Endometrial microvascular endothelial cells (primary cell): ENCODE measurements around the gene HK1. TPM values are rescaled to one million over a fixed set of nuclear protein-coding genes. Genes with fewer than 3 reads are reported as not detected.
"Not testable (repeated sequence)": the region's sequence is repeated elsewhere in the genome, so short reads cannot be mapped to it uniquely, and the experiment has no call there.

Source experiments
- in situ Hi-C: cut with HindIII; loops from 2 replicates; pipeline ENCODE4 v1.10.0; 2017; ENCODE audit warnings: low sequenced_read_pairs, low pct_unique_long_range_greater_than_20kb; ENCODE audit errors: inconsistent ontology term
- total RNA-seq: library from RNA; depleted of rRNA; stranded (reverse); fragments of >200 nt; gene quantifications from one replicate; pipeline ENCODE4 v1.2.3, GENCODE V29; 2015; ENCODE audit errors: inconsistent ontology term

The HK1 gene
- total RNA-seq, 1 donor from 2014 or later = 128 TPM

DNA sequence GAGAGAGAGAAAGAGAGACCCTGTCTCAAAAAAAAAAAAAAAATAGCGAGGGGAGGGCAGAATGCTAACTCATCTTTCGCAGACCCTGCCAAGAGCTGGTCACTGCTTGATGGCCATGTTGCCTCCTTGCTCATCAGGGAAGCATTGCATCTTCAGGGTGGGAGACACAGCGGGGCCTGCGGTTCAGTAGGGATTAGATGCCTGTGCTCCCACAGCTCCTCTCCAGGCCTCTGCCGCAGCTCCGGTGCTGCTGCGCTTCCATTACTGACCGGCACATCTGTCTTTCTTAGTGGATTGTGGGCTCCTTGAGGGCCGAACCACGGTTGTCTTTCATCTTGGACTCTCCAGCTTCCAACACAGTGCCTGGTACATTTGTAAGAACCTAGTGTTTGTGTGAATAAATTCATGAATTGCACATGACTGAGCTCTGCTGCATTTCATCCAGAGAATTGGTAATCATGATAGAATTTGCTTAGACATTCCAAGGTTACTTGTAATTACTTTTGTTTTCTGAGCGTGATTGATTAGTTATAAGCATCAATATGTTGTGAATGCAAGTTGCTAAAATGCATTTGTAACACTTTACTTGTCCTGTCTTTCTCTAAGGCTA, 16.8 kb downstream of the HK1 start:
- in situ Hi-C loops = no loop called here

DNA sequence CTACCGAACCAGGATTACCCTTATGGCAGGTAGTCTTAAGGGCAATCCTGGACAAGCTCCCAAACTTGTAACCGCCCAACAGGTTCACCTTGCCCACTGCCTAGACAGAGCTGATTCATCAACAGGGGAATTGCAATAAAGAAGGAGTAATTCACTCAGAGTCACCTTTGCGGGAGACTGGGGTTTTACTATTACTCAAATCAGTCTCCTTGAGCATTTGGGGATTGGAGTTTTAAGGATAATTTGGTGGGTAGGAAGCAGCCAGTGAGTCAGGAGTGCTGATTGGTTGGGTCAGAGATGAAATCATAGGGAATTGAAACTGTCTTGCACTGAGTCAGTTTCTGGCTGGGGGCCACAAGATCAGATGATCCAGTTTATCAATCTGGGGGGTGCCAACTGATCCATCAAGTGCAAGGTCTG, 25.3 kb downstream of the HK1 start:
- in situ Hi-C loops = no loop called here

DNA sequence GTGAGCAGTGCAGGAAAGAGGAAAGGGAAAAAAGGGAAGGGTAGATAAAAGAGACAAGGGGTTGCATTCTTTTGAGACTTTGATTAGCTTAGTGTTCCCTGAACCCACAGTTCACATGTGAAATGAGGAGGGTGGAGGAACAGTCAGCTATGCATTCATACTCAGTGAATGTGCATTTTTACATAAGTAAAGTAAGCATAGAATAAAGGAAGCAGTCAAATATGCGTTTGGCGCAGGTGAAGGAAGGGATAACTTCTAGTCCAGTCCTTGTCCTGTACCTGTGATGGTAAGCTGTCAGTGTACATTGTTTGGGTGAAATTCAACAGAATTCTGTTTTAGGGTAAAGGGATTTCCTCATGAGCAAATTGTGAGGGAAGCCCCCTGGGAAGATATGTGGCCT, 28.1 kb downstream of the HK1 start:
- in situ Hi-C loops = no loop called here

DNA sequence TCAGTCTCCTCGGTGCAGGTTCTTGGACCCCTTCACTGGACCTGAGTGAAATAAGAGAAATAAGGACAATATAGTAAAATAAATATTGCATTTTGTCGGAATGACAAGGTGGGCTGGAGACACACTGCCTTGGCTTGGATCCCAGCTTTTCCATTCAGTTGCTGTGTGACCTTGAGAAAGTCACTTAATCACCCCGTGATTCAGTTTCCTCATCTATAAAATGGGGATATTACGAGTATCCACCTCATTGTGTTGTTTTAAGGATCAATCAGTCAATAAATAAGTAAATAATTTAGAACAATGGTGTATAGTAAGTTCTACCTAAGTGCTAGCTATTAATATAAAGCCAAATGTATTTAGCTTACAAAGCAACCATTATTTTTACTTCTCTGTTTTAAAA, 29.1 kb downstream of the HK1 start:
- in situ Hi-C loops = no loop called here

DNA sequence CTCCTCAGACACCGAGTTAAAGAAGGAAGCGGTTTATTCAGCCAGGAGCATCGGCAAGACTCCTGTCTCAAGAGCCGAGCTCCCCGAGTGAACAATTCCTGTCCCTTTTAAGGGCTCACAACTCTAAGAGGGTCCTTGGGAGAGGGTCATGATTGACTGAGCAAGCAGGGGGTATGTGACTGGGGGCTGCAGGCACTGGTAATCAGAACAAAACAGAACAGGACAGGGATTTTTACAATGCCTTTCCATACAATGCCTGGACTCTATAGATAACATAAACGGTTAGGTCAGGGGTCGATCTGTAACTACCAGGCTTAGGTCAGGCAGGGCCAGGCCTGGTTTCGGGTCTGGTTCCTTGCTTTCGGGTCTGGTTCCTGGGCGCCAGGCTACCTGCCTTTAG, 30.0 kb downstream of the HK1 start:
- in situ Hi-C loops = not testable (repeated sequence)

DNA sequence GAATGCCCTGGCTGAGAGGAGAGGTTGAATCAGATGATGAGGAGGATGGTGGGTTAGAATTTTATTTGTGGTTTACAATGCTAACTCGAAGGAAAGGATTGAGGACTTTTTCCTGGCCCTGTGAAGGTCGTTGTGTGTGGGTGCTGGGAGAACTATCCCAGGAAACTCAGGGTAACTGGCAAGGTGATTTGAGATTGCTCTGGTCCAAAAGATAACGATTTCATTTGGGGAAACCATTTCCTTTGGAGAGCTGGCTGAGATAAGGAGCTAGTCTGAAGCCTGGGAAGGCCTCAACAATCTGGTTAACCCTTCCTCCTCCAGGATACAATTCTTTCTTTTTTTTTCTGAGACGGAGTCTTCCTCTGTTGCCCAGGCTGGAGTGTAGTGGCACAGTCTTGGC, 33.0 kb downstream of the HK1 start:
- in situ Hi-C loops = no loop called here

DNA sequence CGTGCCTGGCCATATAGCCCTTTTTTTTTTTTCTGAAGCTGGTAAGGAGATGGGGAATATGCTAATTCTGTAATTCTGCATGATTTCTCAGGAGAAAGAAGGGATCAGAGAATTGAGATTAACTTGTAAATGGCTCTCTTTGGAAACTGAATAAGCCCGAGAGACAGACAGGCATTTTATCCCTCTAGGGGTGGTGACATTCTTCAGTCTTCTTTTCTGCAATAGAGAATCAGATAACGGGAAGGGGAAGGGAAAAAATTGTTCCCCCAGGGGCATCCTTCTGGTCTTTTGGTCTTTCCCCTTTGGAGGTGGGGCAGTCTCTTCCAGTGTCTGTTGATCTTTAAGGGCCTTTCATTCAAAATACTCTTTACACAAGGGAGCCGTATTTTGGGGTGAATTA, 34.2 kb downstream of the HK1 start:
- in situ Hi-C loops = no loop called here

DNA sequence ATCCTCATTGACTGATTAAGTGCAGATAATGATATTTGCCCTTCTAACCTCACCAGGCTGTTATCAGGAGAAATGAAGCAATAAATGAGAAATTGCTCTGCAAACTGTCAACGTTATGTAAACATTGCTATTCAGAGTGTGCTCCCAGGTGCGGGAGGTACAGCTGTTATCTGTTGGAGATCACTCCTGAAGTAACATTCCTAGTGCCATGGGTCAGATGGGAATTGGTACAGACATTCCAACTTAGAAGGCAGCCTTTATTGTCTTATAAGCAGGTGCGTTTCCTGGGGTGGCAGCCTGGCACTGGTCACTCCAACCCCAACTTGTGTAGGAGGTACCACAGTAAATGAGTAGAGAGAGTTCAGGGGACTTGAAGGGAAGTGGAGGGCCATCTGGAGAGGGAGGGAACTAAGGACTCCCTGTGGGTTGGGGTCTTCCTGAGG, 36.8 kb downstream of the HK1 start:
- in situ Hi-C loops = no loop called here

DNA sequence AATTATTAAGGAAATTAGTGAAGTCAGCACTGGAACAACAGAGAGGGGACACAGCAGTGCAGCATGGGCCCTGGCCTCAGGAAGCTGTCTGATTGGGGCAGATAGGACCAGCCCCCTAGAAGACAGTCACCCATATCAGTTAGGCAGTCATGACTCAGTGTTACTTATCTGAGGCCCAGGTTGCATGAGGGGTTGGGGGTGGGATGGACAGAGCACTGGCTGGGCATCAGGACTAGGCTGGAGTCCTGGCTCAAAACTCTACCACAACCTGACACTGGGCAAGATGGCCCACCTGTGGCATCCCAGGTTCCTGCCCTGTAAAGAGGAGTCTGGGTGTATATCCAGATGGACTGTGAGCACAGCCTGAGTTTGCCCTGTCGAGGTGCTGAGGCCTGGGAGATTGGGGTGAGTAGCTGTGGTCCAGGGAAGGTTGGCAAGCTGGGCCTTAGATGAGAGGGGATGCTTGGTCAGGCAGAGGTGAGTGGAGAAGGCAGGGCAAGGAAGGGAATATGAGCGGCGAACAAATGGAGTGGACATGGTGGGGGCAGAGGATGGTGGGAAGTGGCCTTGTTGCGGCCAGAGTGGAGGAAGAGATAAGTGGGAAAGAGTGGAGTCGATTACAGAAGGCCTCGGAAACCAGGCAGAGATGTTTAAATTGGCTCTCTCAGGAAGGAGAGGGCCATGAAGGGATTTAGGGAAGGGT, 37.5 kb downstream of the HK1 start:
- in situ Hi-C loops = no loop called here

DNA sequence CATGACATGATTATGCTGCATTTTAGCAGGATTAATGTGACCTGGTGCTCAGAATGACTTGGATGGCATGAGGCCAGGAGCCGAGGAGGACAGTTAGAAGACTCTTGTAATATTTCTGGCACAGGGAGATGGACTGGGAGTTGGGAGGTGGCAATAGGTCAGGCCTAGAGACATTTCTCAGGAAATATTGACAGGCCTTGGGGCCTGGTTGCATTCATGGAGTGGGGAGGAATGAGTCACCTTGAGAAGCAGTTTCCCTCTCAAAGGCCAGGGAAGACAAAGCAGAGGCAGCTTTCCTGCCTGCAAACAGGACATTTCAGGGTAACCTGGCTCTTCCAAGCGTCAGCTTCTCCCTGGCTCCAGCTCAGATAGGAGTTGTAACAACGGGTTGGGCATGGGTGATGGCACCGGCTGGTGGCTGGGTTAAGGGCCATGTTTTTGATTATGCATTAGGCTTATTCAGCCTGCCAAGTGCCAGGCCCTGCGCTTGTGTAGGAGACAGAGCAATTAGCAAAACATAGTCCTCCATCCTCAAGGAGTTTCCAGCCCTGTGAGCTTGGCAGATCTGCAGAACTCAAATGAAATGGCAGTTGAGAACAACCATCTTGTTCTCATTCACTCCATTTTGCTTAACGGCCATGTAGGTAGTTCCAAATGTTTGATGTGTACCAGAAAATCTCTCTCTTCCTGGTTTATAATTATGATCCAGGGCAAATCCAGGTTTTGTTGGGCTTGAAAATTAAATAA, 38.2 kb downstream of the HK1 start:
- in situ Hi-C loops = no loop called here

DNA sequence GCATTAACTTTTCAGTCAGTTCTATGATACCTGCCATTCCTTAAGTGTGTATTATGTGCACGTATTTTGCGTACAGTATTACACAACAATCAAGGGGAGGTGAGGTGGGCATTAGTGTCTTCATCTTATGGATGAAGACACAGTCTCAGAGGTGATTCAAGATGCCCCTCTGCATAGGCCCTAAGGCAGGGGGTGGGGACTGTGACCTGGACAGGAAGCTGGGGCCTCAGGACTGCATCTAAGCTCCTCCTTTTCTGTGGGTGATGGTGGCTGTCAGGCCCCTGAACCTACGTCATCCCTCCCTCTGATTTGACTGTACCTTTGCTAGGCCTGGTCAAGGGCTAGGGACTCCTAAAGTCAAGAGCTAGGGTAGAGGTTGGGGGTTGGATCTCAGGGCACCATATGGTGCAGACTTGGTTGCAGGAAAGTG, 38.9 kb downstream of the HK1 start:
- in situ Hi-C loops = no loop called here

DNA sequence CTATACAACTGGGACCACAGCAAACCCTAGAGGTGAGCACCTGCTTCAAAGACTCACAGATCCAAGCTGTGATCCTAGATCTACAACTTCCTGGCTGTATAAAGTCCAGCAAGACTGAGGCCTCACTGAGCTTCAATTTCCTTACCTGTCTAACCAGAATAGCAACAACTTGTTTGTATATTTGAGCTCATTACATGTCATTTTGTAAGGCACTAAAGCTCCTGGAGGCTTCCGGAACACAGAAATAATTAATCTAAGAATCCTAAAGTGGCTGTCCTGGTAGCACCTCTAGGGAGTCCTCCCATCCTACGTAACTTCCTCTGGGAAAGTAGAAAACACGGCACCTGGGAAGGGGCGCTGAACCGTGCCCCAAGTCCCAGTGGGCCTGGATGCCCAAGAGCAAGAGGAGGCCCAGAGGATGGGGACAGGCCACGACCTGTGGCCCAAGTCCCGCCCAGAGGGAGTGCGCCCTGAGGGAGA, 39.4 kb downstream of the HK1 start:
- in situ Hi-C loops = no loop called here

DNA sequence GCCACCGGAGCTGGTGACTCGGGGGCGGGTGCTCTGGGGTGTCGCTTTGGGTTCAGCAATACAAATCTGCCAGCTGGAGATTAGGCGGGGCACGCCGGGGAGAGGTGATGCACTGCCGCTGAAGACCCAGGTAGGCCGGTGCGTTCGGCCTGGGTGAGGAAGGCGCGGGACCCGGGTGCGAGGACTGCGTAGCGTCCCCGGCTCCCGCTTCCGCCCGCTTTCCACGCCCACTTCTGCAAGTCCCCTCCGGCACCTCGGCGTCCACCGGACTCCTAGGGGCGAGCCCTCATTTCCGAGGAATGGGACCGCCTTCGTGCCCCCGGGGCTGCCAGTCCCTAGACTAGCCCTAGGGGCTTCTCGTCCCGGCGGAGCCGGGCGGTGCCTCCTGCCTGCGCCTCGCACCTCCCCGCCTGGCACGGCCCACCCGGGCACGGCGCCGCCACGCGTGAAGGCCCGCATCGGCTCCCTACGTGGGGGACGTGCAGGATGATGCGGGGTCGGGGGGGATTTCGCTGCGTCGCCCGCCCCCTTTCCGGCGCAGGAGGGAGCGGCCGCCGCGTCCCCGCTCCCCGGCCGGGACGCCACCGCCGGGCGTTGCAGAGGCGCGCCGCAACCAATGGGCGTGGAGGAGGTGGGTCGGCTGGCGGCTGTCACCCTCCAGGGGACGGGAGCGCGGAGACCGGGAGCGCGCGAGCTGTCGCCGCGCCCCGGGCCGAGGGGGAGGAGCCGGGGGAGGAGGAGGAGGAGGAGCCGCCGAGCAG, 40.0 kb downstream of the HK1 start:
- in situ Hi-C loops = no loop called here

DNA sequence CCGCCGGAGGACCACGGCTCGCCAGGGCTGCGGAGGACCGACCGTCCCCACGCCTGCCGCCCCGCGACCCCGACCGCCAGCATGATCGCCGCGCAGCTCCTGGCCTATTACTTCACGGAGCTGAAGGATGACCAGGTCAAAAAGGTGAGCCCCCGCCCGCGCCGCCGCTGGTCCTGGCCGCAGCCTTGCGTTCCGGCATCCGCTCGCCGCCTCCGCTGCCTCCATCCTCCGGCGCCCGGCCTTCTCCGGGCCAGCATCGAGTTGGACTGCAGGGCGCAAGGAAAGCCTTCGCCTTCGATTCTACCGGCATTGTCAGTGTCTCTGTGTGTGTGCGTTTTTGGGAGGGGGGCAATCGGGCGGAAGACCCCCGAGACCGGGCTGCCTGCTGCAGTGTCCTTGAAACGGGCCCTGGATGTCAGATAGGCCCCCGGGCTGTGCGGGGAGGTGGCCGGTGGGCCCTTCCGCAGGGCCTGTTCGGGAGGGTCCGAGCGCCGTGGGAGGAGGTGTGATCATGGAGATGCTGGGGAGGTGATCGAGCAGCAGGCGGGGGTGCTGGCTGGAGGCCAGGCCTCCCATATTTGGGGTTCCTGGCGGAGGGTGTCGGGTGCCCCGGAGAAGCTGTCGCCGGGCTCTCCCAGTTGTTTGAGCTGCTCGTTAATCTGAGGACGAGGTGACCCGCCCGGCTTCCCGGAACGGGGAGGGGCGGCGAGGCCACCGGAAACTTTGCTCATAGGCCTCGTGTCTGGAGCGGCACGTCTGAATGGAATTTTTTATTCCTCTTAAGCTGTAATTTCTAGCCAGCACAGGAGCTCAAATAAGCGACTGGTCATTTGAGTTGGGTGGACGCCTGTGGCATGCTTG, 40.8 kb downstream of the HK1 start:
- in situ Hi-C loops = no loop called here

DNA sequence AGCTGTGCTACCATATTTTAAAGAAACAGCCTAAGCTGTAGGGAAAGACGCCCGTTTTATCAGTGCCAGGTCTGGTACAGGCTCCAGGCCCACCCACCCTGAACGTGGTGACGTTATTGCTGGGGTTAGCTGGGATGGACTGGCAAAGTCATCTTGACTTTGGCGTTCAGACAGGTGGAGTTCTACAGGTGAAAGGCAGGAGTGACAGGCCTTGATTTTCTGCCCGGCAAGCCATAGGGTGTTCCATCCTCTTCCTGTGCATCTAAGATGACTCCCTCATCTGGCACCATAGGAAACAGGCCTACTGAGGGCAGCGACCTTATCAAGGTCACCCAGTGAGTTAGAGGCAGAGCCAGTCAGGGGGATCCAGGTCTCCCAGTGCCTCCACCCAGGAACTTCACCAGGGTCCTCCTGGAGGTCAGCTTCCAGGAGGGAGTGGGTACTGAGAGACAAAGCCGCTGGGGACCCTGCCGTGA, 41.6 kb downstream of the HK1 start:
- in situ Hi-C loops = no loop called here

DNA sequence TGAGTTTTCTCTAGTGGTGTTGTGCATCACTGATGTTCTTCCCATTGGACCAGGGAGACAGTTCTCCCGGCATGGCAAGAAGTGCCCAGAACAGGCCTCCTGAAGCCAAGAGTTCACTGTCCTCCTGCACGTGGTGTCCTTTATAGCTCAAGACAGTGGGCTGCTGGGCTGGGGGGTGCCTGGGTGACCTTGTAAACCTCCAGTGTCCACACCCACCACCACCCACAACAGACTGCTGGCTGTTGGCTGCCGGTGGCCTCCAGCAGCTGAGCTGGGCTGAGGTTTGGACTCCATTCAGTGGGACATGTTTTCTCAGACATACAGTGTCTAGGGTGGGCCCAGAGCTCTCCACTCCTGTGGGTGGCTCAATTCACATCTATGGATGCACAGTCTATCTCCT, 42.2 kb downstream of the HK1 start:
- in situ Hi-C loops = no loop called here

DNA sequence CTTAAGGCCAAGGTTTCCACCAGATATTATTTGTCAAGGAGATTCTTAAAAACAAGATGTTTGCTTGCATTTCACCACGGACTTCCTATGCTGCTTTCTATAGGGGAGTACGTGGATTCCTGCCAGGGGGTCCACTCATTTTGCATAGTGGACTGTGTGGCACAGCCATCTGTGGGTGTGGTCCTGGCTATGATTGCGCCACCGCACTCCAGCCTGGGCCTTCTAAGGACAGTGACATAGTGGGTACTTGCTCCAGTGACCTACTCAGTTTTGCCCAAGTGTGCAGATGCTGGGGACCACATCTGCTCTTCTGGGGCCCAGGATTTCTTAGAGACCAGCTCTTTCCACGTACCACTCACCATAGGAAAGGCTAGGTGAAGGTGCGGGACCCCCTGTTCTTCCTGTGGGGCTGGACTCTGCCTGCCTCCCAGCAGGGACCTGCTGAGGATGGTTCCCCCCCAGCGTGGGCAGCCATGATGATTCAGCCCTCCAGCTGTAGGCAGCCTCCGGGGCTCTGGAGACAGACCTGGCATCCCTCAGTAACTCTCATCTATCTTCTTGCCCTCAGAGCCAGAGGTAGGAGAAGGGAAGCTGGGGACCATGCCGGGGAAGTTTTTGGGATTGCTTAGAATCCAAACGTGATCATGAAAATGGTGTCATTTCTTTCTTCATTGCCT, 42.9 kb downstream of the HK1 start:
- in situ Hi-C loops = no loop called here

DNA sequence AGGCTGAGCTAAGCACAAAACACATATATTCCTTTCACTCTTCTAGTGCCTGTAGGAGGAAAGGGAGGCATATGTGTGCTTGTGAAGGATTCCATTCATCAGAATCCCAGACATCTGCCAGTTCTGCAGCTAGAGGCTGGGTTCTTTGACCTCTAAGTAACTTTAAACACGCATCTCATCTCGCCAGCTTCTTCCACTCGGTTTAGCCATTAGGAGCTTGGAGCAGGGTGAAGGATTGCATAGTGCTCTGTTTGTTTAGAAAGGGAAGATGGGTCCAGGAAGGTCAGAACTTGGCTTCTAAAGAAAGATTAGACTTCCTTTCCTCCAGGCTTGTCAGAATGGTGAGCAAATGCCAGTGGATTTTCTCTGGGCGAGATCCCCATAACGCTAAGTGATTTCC, 43.6 kb downstream of the HK1 start:
- in situ Hi-C loops = no loop called here
